GM10266 (cell line): ENCODE results near the gene PDZD2.
"Not testable (repeated sequence)": the region's sequence is repeated elsewhere in the genome, so short reads cannot be mapped to it uniquely, and the experiment has no call there.

Experiments used
- DNase-seq: peaks from one replicate; pipeline ENCODE4 v3.0.0; 2012; ENCODE audit errors: extremely low spot score
- CTCF ChIP-seq: IDR thresholded peaks from 2 replicates; pipeline ENCODE4 v1.5.1; 2012; ENCODE audit warnings: mild to moderate bottlenecking, low read depth; ENCODE audit not compliant: control insufficient read depth, insufficient read depth; ENCODE audit errors: missing control alignments

PDZD2 gene

DNA sequence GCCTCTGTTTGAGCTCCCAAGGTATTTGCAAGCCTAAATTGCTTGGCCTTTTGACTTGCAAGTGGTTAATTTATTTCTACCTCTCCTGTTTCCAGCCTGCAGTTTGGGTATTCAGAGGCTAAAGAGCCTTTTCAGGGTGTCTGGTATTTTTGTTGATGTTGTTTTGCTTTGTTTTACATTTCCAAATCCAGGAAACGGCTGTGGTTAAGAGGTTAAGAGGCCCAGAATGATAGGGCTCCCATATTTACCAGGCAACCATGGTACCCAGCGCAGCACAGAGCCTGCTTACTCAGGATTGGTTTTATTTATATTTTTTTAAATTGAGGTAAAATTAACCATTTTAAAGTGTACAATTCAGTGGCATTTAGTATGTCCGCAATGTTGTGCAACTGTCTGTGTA is 92.1 kb downstream of the PDZD2 start:
- TF ChIP-seq CTCF, result no peak
- DNase-seq, result no peak

DNA sequence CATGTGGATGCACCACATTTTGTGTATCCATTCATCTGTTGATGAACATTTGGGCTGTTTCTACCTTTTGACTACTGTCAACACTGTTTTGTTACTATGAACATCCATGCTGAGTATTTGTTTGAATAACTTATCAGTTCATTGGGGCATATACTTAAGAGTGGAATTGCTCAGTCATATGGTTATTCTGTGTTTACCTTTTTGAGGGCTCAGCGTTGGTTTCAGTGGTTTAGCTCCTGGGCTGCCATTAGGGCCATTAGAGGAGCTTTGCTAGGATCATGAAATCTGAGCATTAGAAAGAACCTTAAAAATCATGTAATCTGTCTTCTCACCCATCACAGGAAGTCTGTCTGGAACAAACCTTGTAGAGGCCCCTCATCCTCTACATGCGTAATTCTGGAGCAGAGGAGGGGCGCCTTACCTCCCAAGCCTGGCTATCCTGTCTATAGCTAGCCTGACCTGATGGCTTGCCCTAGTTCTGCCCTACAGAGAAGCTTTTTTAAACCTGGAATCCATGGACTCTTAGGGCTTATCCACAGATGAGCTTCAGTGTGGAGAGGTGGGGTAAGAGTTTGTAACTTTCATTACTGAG is 92.9 kb downstream of the PDZD2 start:
- TF ChIP-seq CTCF, result no peak
- DNase-seq, result no peak

GRCh38 chr5:31732821-31733220 is 93.9 kb downstream of the PDZD2 start:
- DNase-seq, result not testable (repeated sequence)

- DNase-seq, result no peak
- TF ChIP-seq CTCF, result no peak
Measured at GRCh38 chr5:31733371-31733770, 94.4 kb downstream of the PDZD2 start.

GRCh38 chr5:31736127-31736526 is 97.2 kb downstream of the PDZD2 start:
- DNase-seq, result no peak
- TF ChIP-seq CTCF, result no peak

DNA sequence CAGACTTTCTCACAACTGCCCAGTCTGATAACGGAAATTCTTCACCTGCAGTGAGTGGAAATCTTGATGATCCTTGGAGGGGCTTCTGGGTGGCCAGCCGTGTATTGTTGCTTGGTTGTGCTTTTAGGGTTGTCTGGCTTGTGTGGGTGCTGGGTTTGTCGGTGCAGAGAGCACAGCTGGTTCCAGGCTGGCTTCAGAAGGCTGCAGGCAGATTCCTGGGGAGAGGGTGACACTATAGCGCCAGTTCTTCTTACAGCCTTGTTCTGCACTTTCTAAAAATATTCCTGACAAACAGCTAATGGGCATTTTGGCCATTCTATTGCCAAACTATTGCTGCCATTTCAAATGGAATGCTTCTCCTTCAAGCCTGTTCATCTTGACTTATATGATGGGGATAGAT is 99.3 kb downstream of the PDZD2 start:
- no peak for DNase-seq
- TF ChIP-seq CTCF, result no peak

- no peak for DNase-seq
- no peak for TF ChIP-seq CTCF
Measured at GRCh38 chr5:31741496-31741895, 102.6 kb downstream of the PDZD2 start.

GRCh38 chr5:31743678-31744077 is 104.7 kb downstream of the PDZD2 start:
- DNase-seq, result no peak
- TF ChIP-seq CTCF, result no peak
